ENCODE measurements around the gene TRIM59.

The TRIM59 gene

DNA sequence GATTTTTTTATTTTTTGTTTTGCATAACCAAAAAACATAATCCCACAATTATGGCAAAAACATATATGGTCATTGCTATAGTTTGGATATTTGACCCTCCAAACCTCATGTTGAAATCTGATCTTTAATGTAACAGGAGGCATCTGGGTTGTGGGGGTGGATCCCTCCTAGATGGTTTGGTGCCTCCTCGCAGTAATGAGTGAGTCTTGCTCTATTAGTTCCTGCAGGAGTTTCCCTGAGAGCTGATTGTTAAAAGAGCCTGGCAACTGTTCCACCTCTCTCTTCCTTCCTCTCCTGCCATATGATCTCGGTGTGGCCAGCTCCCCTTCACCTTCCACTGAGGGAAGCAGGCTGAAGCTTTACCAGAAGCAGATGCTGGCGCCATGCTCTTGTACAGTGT, 33.2 kb upstream of the TRIM59 start:
- Histone ChIP-seq H3K9ac (ENCODE audit: low read length) (no peak overlapping the region), H2BK12ac (ENCODE audit: low read length) (no peak overlapping the region), H3K27me3 (ENCODE audit: insufficient read depth, low read length) (no peaks in the 10 kb centered on the region), H3K79me2 (ENCODE audit: control insufficient read depth, insufficient read depth, low read length, poor library complexity) (no peaks in the 10 kb centered on the region), H3K4ac (ENCODE audit: low read depth, low read length) (no peak overlapping the region), H3K79me1 (ENCODE audit: low read length) (no peaks in the 10 kb centered on the region), H2AK5ac (ENCODE audit: low read length) (no peak overlapping the region), H3K27ac (ENCODE audit: low read depth, low read length) (no peak overlapping the region), H3K9me3 (ENCODE audit: insufficient read depth, low read depth, low read length) (no peaks in the 10 kb centered on the region), H4K8ac (ENCODE audit: low read depth, low read length) (no peak overlapping the region), H4K12ac (ENCODE audit: low read depth, low read length) (no peak overlapping the region), H2AFZ (ENCODE audit: insufficient read depth, low read length, poor library complexity) (no peak overlapping the region), H3K18ac (ENCODE audit: low read length) (no peak overlapping the region), H2BK5ac (ENCODE audit: low read depth, low read length, poor library complexity) (no peak overlapping the region), H3K36me3 (ENCODE audit: control insufficient read depth in 1 of 2, insufficient read depth in 2 of 2, low read length in 2 of 2) (no peaks in the 10 kb centered on the region), H3K14ac (ENCODE audit: low read length) (no peak overlapping the region), H3K23ac (ENCODE audit: low read length) (no peak overlapping the region), H4K91ac (ENCODE audit: low read depth, low read length) (no peak overlapping the region), H3K4me2 (ENCODE audit: low read length) (no peak overlapping the region), H3K4me1 (ENCODE audit: control insufficient read depth in 1 of 2, insufficient read depth in 2 of 2, low read length in 2 of 2) (no peaks in the 10 kb centered on the region), H3K4me3 (ENCODE audit: low read depth, low read length) (no peak overlapping the region), H2BK120ac (ENCODE audit: insufficient read depth, low read length, poor library complexity) (no peak overlapping the region)
- WGBS (ENCODE audit: extremely low coverage, insufficient coverage, insufficient read length) = no CpG with 5 or more reads among the region's 3 CpGs
- no peak for DNase-seq

DNA sequence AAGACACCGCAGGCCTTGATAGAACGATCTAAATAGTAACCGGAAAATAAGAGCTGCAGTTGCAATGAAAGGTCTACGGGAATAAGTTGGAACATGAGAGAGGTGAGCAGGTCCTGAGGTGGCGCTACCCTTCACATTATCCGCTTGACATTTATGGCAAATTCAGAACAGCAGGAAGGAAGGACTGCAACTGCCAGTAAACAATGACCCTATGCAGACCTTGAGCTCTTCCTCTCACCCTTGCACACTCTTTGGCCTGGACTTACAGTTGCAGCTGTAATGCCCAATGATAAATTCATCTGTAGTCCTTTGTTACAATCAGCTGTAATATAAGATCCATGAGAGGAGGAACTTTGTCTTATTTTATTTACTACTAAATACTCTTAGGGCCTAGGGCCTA, 32.3 kb upstream of the TRIM59 start:
- H3K36me3 ChIP-seq (ENCODE audit: control insufficient read depth in 1 of 2, insufficient read depth in 2 of 2, low read length in 2 of 2) = no peaks in the 10 kb centered on the region
- H3K27ac ChIP-seq (ENCODE audit: low read depth, low read length) = no peak overlapping the region
- no peak overlapping the region for H3K4me2 ChIP-seq (ENCODE audit: low read length)
- no peak overlapping the region for H4K12ac ChIP-seq (ENCODE audit: low read depth, low read length)
- no peaks in the 10 kb centered on the region for H3K27me3 ChIP-seq (ENCODE audit: insufficient read depth, low read length)
- no peak overlapping the region for H3K4ac ChIP-seq (ENCODE audit: low read depth, low read length)
- H2AK5ac ChIP-seq (ENCODE audit: low read length) = no peak overlapping the region
- no peak overlapping the region for H4K8ac ChIP-seq (ENCODE audit: low read depth, low read length)
- H2AFZ ChIP-seq (ENCODE audit: insufficient read depth, low read length, poor library complexity) = no peak overlapping the region
- peaks cover 4 to 5% of the 10 kb centered on the region in 2 experiments for H3K4me1 ChIP-seq (ENCODE audit: control insufficient read depth in 1 of 2, insufficient read depth in 2 of 2, low read length in 2 of 2)
- DNase-seq = no peak
- no peak overlapping the region for H3K23ac ChIP-seq (ENCODE audit: low read length)
- WGBS (ENCODE audit: extremely low coverage, insufficient coverage, insufficient read length) = no CpG with 5 or more reads among the region's 6 CpGs
- H2BK12ac ChIP-seq (ENCODE audit: low read length) = no peak overlapping the region
- no peak overlapping the region for H2BK5ac ChIP-seq (ENCODE audit: low read depth, low read length, poor library complexity)
- no peak overlapping the region for H3K14ac ChIP-seq (ENCODE audit: low read length)
- H3K9ac ChIP-seq (ENCODE audit: low read length) = no peak overlapping the region
- H2BK120ac ChIP-seq (ENCODE audit: insufficient read depth, low read length, poor library complexity) = no peak overlapping the region
- no peak overlapping the region for H4K91ac ChIP-seq (ENCODE audit: low read depth, low read length)
- H3K79me1 ChIP-seq (ENCODE audit: low read length) = no peaks in the 10 kb centered on the region
- H3K79me2 ChIP-seq (ENCODE audit: control insufficient read depth, insufficient read depth, low read length, poor library complexity) = no peaks in the 10 kb centered on the region
- H3K4me3 ChIP-seq (ENCODE audit: low read depth, low read length) = no peak overlapping the region
- H3K9me3 ChIP-seq (ENCODE audit: insufficient read depth, low read depth, low read length) = no peaks in the 10 kb centered on the region
- no peak overlapping the region for H3K18ac ChIP-seq (ENCODE audit: low read length)

DNA sequence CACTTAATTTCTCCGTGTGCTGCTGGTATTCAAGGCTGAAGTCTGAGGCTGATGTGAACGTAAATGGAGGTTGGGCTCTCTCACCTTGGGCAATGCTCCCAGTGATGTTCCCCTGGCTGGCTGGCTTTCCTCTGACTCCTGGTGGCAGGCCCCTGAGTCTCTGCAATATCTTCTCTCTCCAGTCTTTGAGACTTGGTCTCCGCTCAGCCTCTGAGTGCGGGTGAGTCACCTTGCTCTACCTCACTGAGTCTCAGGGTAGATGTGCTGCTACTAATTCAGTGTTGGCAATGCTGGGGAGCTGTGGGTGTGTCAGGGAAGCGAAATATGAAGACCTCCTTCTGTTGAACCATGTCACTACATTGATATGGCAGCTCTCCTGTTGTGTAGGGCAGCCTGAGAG, 31.3 kb upstream of the TRIM59 start:
- Histone ChIP-seq H2BK120ac (ENCODE audit: insufficient read depth, low read length, poor library complexity) (no peak overlapping the region), H3K9me3 (ENCODE audit: insufficient read depth, low read depth, low read length) (no peaks in the 10 kb centered on the region), H2BK12ac (ENCODE audit: low read length) (no peak overlapping the region), H3K14ac (ENCODE audit: low read length) (no peak overlapping the region), H2AFZ (ENCODE audit: insufficient read depth, low read length, poor library complexity) (no peak overlapping the region), H3K36me3 (ENCODE audit: control insufficient read depth in 1 of 2, insufficient read depth in 2 of 2, low read length in 2 of 2) (no peaks in the 10 kb centered on the region), H3K4me3 (ENCODE audit: low read depth, low read length) (no peak overlapping the region), H3K27ac (ENCODE audit: low read depth, low read length) (no peak overlapping the region), H4K91ac (ENCODE audit: low read depth, low read length) (no peak overlapping the region), H4K8ac (ENCODE audit: low read depth, low read length) (no peak overlapping the region), H3K23ac (ENCODE audit: low read length) (no peak overlapping the region), H3K79me1 (ENCODE audit: low read length) (no peaks in the 10 kb centered on the region), H3K9ac (ENCODE audit: low read length) (no peak overlapping the region), H4K12ac (ENCODE audit: low read depth, low read length) (no peak overlapping the region), H2AK5ac (ENCODE audit: low read length) (no peak overlapping the region), H3K27me3 (ENCODE audit: insufficient read depth, low read length) (no peaks in the 10 kb centered on the region), H3K4me2 (ENCODE audit: low read length) (no peak overlapping the region), H3K79me2 (ENCODE audit: control insufficient read depth, insufficient read depth, low read length, poor library complexity) (no peaks in the 10 kb centered on the region), H3K18ac (ENCODE audit: low read length) (no peak overlapping the region), H3K4ac (ENCODE audit: low read depth, low read length) (no peak overlapping the region), H3K4me1 (ENCODE audit: control insufficient read depth in 1 of 2, insufficient read depth in 2 of 2, low read length in 2 of 2) (peaks cover 4 to 5% of the 10 kb centered on the region in 2 experiments), H2BK5ac (ENCODE audit: low read depth, low read length, poor library complexity) (no peak overlapping the region)
- no CpG with 5 or more reads among the region's 5 CpGs for WGBS (ENCODE audit: extremely low coverage, insufficient coverage, insufficient read length)
- no peak for DNase-seq

DNA sequence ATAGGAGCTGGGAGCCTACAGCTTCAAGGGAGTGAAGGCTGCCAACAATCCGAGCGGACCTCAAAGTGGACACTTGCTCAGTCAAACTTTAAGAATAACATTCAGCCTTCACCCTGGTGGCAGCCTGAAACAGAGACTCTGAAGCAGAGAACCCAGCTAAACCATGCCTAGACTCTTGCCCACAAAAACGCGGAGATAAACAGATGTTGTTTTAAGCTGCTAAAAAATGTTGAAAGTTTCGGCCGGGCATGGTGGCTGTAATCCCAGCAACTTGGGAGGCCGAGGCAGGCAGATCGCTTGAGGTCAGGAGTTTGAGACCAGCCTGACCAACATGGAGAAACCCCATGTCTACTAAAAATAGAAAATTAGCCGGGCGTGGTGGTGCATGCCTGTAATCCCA, 29.8 kb upstream of the TRIM59 start:
- no peak overlapping the region for H3K14ac ChIP-seq (ENCODE audit: low read length)
- peaks cover 4 to 5% of the 10 kb centered on the region in 2 experiments for H3K4me1 ChIP-seq (ENCODE audit: control insufficient read depth in 1 of 2, insufficient read depth in 2 of 2, low read length in 2 of 2)
- no peaks in the 10 kb centered on the region for H3K79me2 ChIP-seq (ENCODE audit: control insufficient read depth, insufficient read depth, low read length, poor library complexity)
- H3K27ac ChIP-seq (ENCODE audit: low read depth, low read length) = no peak overlapping the region
- H4K91ac ChIP-seq (ENCODE audit: low read depth, low read length) = no peak overlapping the region
- no peak overlapping the region for H3K4me2 ChIP-seq (ENCODE audit: low read length)
- no peak for DNase-seq
- no peak overlapping the region for H3K4me3 ChIP-seq (ENCODE audit: low read depth, low read length)
- no peaks in the 10 kb centered on the region for H3K79me1 ChIP-seq (ENCODE audit: low read length)
- no peaks in the 10 kb centered on the region for H3K27me3 ChIP-seq (ENCODE audit: insufficient read depth, low read length)
- no peak overlapping the region for H3K18ac ChIP-seq (ENCODE audit: low read length)
- no peak overlapping the region for H3K9ac ChIP-seq (ENCODE audit: low read length)
- H3K36me3 ChIP-seq (ENCODE audit: control insufficient read depth in 1 of 2, insufficient read depth in 2 of 2, low read length in 2 of 2) = no peaks in the 10 kb centered on the region
- no CpG with 5 or more reads among the region's 10 CpGs for WGBS (ENCODE audit: extremely low coverage, insufficient coverage, insufficient read length)
- no peak overlapping the region for H2AK5ac ChIP-seq (ENCODE audit: low read length)
- H3K4ac ChIP-seq (ENCODE audit: low read depth, low read length) = no peak overlapping the region
- H3K9me3 ChIP-seq (ENCODE audit: insufficient read depth, low read depth, low read length) = no peaks in the 10 kb centered on the region
- H4K12ac ChIP-seq (ENCODE audit: low read depth, low read length) = no peak overlapping the region
- H4K8ac ChIP-seq (ENCODE audit: low read depth, low read length) = no peak overlapping the region
- H2BK120ac ChIP-seq (ENCODE audit: insufficient read depth, low read length, poor library complexity) = no peak overlapping the region
- H2BK5ac ChIP-seq (ENCODE audit: low read depth, low read length, poor library complexity) = no peak overlapping the region
- no peak overlapping the region for H2BK12ac ChIP-seq (ENCODE audit: low read length)
- H3K23ac ChIP-seq (ENCODE audit: low read length) = no peak overlapping the region
- H2AFZ ChIP-seq (ENCODE audit: insufficient read depth, low read length, poor library complexity) = no peak overlapping the region

All from trophoblast cell (in vitro differentiated cells and primary cell).